HepG2 (cell line): ENCODE measurements around the gene ELP1. TPM values are rescaled to one million over a fixed set of nuclear protein-coding genes. Genes with fewer than 3 reads are reported as not detected.

Experiments used
- BRD4 ChIP-seq: sonication (generic); formaldehyde crosslinking; IDR thresholded peaks from 2 replicates; pipeline ENCODE4 v1.4.0; 2020; ENCODE audit warnings: missing genetic modification reagents
- CHCHD3 ChIP-seq: sonication (generic); formaldehyde crosslinking; IDR thresholded peaks from 2 replicates; pipeline ENCODE4 v1.8.0; 2022; ENCODE audit warnings: mild to moderate bottlenecking, missing genetic modification reagents, moderate library complexity
- FIP1L1 ChIP-seq: fragments of 200-400 bp; formaldehyde crosslinking; IDR thresholded peaks from 2 replicates; pipeline ENCODE4 v1.6.1; 2018; ENCODE audit warnings: low read depth, mild to moderate bottlenecking, low read length, moderate library complexity, borderline replicate concordance; ENCODE audit not compliant: insufficient read depth
- MLX ChIP-seq: IDR thresholded peaks from 2 replicates; pipeline ENCODE4 v1.6.1; 2016
- NFE2 ChIP-seq: sonication (generic); formaldehyde crosslinking; IDR thresholded peaks from 2 replicates; pipeline ENCODE4 v1.4.0; 2020; ENCODE audit warnings: missing genetic modification reagents
- TFAP4 ChIP-seq: sonication (generic); IDR thresholded peaks from 2 replicates; pipeline ENCODE4 v1.6.1; 2016; ENCODE audit warnings: low read depth, borderline replicate concordance
- ZFP62 ChIP-seq: sonication (generic); formaldehyde crosslinking; IDR thresholded peaks from 2 replicates; pipeline ENCODE4 v1.4.0; 2020; ENCODE audit warnings: missing genetic modification reagents
- ZHX2 ChIP-seq, 2 experiments: sonication (generic) in 1 of 2; formaldehyde crosslinking in 1 of 2; IDR thresholded peaks; 2 replicates each; pipeline versions ENCODE4 v1.6.1 to v1.9.0; 2014 to 2022; ENCODE audit warnings: antibody characterized with exemption in 1 of 2, borderline replicate concordance in 1 of 2, inconsistent platforms in 1 of 2, low read depth in 1 of 2, missing genetic modification reagents in 1 of 2
- ZNF136 ChIP-seq: sonication (generic); formaldehyde crosslinking; IDR thresholded peaks from 2 replicates; pipeline ENCODE4 v1.8.1; 2022; ENCODE audit warnings: low read depth, mild to moderate bottlenecking, moderate library complexity, missing genetic modification reagents
- ZNF724P ChIP-seq: sonication (generic); formaldehyde crosslinking; IDR thresholded peaks from 2 replicates; pipeline ENCODE4 v1.8.0; 2022; ENCODE audit warnings: missing genetic modification reagents, borderline replicate concordance
- ZSCAN22 ChIP-seq: sonication (generic); formaldehyde crosslinking; IDR thresholded peaks from 2 replicates; pipeline ENCODE4 v1.4.0; 2020; ENCODE audit warnings: mild to moderate bottlenecking, missing genetic modification reagents
- ZSCAN29 ChIP-seq: sonication (generic); formaldehyde crosslinking; conservative IDR thresholded peaks from 2 replicates; pipeline ENCODE4 v1.4.0; 2020; ENCODE audit warnings: mild to moderate bottlenecking, missing genetic modification reagents
- ZSCAN31 ChIP-seq: sonication (generic); formaldehyde crosslinking; IDR thresholded peaks from 2 replicates; pipeline ENCODE4 v1.5.0; 2020; ENCODE audit warnings: low read depth, mild to moderate bottlenecking, missing genetic modification reagents
- polyA plus RNA-seq, 8 experiments: library from polyadenylated mRNA; depleted of rRNA in 3 of 8; stranded (reverse) in 7 of 8; unstranded in 1 of 8; fragments of >200 nt; fragmentation: Illumina TruSeq in 4 of 8; extraction: Trizol in 4 of 8; gene quantifications; 2 replicates each; pipeline versions ENCODE4 v1.2.1 to v1.2.3, GENCODE V29; 2011 to 2016; ENCODE audit warnings: low read depth in 4 of 8, missing spikeins in 1 of 8, mixed read lengths in 1 of 8; ENCODE audit not compliant: insufficient read depth in 1 of 8
- total RNA-seq, 5 experiments: library from RNA; depleted of rRNA; stranded (reverse); fragments of >200 nt; fragmentation: Illumina TruSeq; extraction: Trizol; gene quantifications; 2 replicates each; pipeline ENCODE4 v1.2.3, GENCODE V29; 2016; ENCODE audit warnings: low read depth in 1 of 5

ELP1 gene
- total and polyA plus RNA-seq, 2 of the 13 experiments (the other 11 are each of a cell fraction or from before 2014, with no cell fraction given): 157 to 275 TPM

- TF ChIP-seq ZHX2 (IDR thresholded peaks at IDR 0.05; ENCODE audit: low read depth): peak; percentile 81
- TF ChIP-seq ZHX2 (CRISPR knock-in tag; IDR thresholded peaks at IDR 0.05; ENCODE audit: borderline replicate concordance): peak; percentile 74; the same call in 1 of the 2 replicates
- 0 out of 2 replicates have a peak, but pooled peaks have one; percentile 22 for TF ChIP-seq MLX (CRISPR knock-in tag)
- 0 out of 2 replicates have a peak, but pooled peaks have one; percentile 53 for TF ChIP-seq ZNF724P (CRISPR knock-in tag)
- no peak; the same call in 1 of the 2 replicates for TF ChIP-seq TFAP4
- no peak for TF ChIP-seq ZFP62
- TF ChIP-seq FIP1L1: no peak
- no peak for TF ChIP-seq ZSCAN29 (CRISPR knock-in tag)
- TF ChIP-seq BRD4 (CRISPR knock-in tag): peak; percentile 65
- TF ChIP-seq CHCHD3 (CRISPR knock-in tag): 0 out of 2 replicates have a peak, but pooled peaks have one; percentile 32
- TF ChIP-seq NFE2 (CRISPR knock-in tag): no peak; the same call in 1 of the 2 replicates
- TF ChIP-seq ZSCAN31 (CRISPR knock-in tag): peak; percentile 72; the same call in 1 of the 2 replicates
- TF ChIP-seq ZSCAN22 (CRISPR knock-in tag): 0 out of 2 replicates have a peak, but pooled peaks have one; percentile 50
- no peak for TF ChIP-seq ZNF136 (CRISPR knock-in tag)
These were observed at the start of gene ELP1 (continued) for GRCh38 chr9:108933718-108934322.
